NCI-H1048 (cell line): ENCODE data around the gene HTRA2.

Experiments
- DNase-seq: peaks from one replicate; lab custom pipeline; 2025; lab: John Stamatoyannopoulos, UW

The HTRA2 gene

GRCh38 chr2:74515981-74516633, 13.6 kb upstream of the HTRA2 start:
- no peak for DNase-seq

GRCh38 chr2:74516650-74517049, 13.1 kb upstream of the HTRA2 start:
- no peak for DNase-seq

- no peak for DNase-seq
Measured at GRCh38 chr2:74522516-74522915, 7.2 kb upstream of the HTRA2 start.

- no peak for DNase-seq
Measured at GRCh38 chr2:74524005-74524404, 5.7 kb upstream of the HTRA2 start.

GRCh38 chr2:74524955-74525716, 4.6 kb upstream of the HTRA2 start:
- no peak for DNase-seq

GRCh38 chr2:74525717-74526648, 3.8 kb upstream of the HTRA2 start, which contains the start of gene DQX1:
Gene DQX1 (minus strand): TSS chr2:74526231. CDS start chr2:74525729, 502 bp downstream.
- DNase-seq: no peak

GRCh38 chr2:74526649-74527230, 3.0 kb upstream of the HTRA2 start:
- no peak for DNase-seq

- no peak for DNase-seq
Measured at GRCh38 chr2:74527741-74528140, 2.0 kb upstream of the HTRA2 start.

GRCh38 chr2:74528600-74529356, 955 bp upstream of the HTRA2 start:
- DNase-seq: no peak

GRCh38 chr2:74530239-74531187, 780 bp downstream of the HTRA2 start:
- DNase-seq: no peak

GRCh38 chr2:74531666-74532065, 1.9 kb downstream of the HTRA2 start:
- DNase-seq: no peak

GRCh38 chr2:74532222-74532621, 2.5 kb downstream of the HTRA2 start:
- DNase-seq: no peak

GRCh38 chr2:74533464-74533863, 3.7 kb downstream of the HTRA2 start:
- DNase-seq: no peak

GRCh38 chr2:74534411-74534810, 4.7 kb downstream of the HTRA2 start:
- DNase-seq: no peak

- no peak for DNase-seq
Measured at GRCh38 chr2:74535440-74535965, 5.8 kb downstream of the HTRA2 start.

GRCh38 chr2:74536166-74536950, 6.6 kb downstream of the HTRA2 start:
- DNase-seq: no peak

- no peak for DNase-seq
Measured at GRCh38 chr2:74537140-74537539, 7.4 kb downstream of the HTRA2 start.

- DNase-seq: no peak
Measured at GRCh38 chr2:74538881-74539339, 9.2 kb downstream of the HTRA2 start.

GRCh38 chr2:74540291-74540690, 10.6 kb downstream of the HTRA2 start:
- no peak for DNase-seq
